Right renal cortex interstitium (tissue), 3 donors: ENCODE data around the gene PTP4A2. TPM values are rescaled to one million over a fixed set of nuclear protein-coding genes. Genes with fewer than 3 reads are reported as not detected.

Experiments
- DNase-seq, 3 donors: peaks; one replicate each; pipeline ENCODE4 v3.0.0-alpha.2; 2013; ENCODE audit warnings: low read depth in 3 of 3, low spot score in 2 of 3
- polyA plus RNA-seq, 3 donors: library from polyadenylated mRNA; unstranded; fragments of 120-200 nt; gene quantifications; one replicate each; pipeline ENCODE4 v1.2.1, GENCODE V29; 2013; ENCODE audit not compliant: insufficient read length in 3 of 3

PTP4A2 gene
- 100 to 1,000 TPM; 248 to 273 (median 269) TPM for polyA plus RNA-seq

- DNase-seq = peak in 2 of 3 donors; percentile 75 to 83
These were observed at the start of gene PTP4A2 for GRCh38 chr1:31938184-31938975. TSS of gene PTP4A2 (minus strand) at chr1:31938368. CDS start at chr1:31919065, 19,303 bp downstream.

GRCh38 chr1:31987135-31987619 lies 49.0 kb upstream of the PTP4A2 start:
- DNase-seq = no peak

GRCh38 chr1:31985430-31985829 lies 47.3 kb upstream of the PTP4A2 start:
- DNase-seq = no peak

- DNase-seq = no peak
These were observed 46.5 kb upstream of the PTP4A2 start for GRCh38 chr1:31984419-31985347.

GRCh38 chr1:31981972-31982371 lies 43.8 kb upstream of the PTP4A2 start:
- DNase-seq = no peak

GRCh38 chr1:31981456-31981839 lies 43.3 kb upstream of the PTP4A2 start:
- DNase-seq = no peak

GRCh38 chr1:31980835-31981455 lies 42.8 kb upstream of the PTP4A2 start:
- DNase-seq = no peak

GRCh38 chr1:31978843-31979400 lies 40.8 kb upstream of the PTP4A2 start:
- no peak for DNase-seq

- DNase-seq = no peak
These were observed 39.4 kb upstream of the PTP4A2 start for GRCh38 chr1:31977385-31978131.

GRCh38 chr1:31976401-31976800 lies 38.2 kb upstream of the PTP4A2 start:
- no peak for DNase-seq

GRCh38 chr1:31970873-31971272 lies 32.7 kb upstream of the PTP4A2 start:
- DNase-seq = no peak

GRCh38 chr1:31961536-31961935 lies 23.4 kb upstream of the PTP4A2 start:
- DNase-seq = no peak

- no peak for DNase-seq
These were observed 21.6 kb upstream of the PTP4A2 start for GRCh38 chr1:31959521-31960340.

- DNase-seq = no peak
These were observed 19.8 kb upstream of the PTP4A2 start for GRCh38 chr1:31957701-31958674.

- DNase-seq = no peak
These were observed 18.0 kb upstream of the PTP4A2 start for GRCh38 chr1:31955917-31956736.

- DNase-seq = no peak
These were observed 16.6 kb upstream of the PTP4A2 start for GRCh38 chr1:31954607-31955283.
